Liver (tissue), 3 donors: ENCODE data around the gene RRAS2.

ENCODE experiments used
- EGR1 ChIP-seq, 2 donors: IDR thresholded peaks; 2 replicates each; pipeline ENCODE4 v1.6.1; 2016 to 2018; ENCODE audit warnings: antibody characterized with exemption in 2 of 2, low read depth in 2 of 2
- FOXA1 ChIP-seq: IDR thresholded peaks from 2 replicates; pipeline ENCODE4 v1.6.1; 2016; ENCODE audit warnings: antibody characterized with exemption
- GABPA ChIP-seq, 2 donors: IDR thresholded peaks in 1 of 2; conservative IDR thresholded peaks in 1 of 2; 2 replicates each; pipeline ENCODE4 v1.6.1; 2016; ENCODE audit warnings: antibody characterized with exemption in 2 of 2, mild to moderate bottlenecking in 1 of 2, moderate library complexity in 1 of 2
- MAX ChIP-seq: IDR thresholded peaks from 2 replicates; pipeline ENCODE4 v1.6.1; 2016; ENCODE audit warnings: antibody characterized with exemption
- RAD21 ChIP-seq, 2 donors: IDR thresholded peaks; 2 replicates each; pipeline ENCODE4 v1.6.1; 2016; ENCODE audit warnings: antibody characterized with exemption in 2 of 2, mild to moderate bottlenecking in 2 of 2
- REST ChIP-seq: IDR thresholded peaks from 2 replicates; pipeline ENCODE4 v1.6.1; 2016; ENCODE audit warnings: antibody characterized with exemption, mild to moderate bottlenecking
- SP1 ChIP-seq: IDR thresholded peaks from 2 replicates; pipeline ENCODE4 v1.6.1; 2018; ENCODE audit warnings: antibody characterized with exemption, mild to moderate bottlenecking
- TAF1 ChIP-seq: conservative IDR thresholded peaks from 2 replicates; pipeline ENCODE4 v1.6.1; 2016; ENCODE audit warnings: antibody characterized with exemption, mild to moderate bottlenecking
- YY1 ChIP-seq: IDR thresholded peaks from 2 replicates; pipeline ENCODE4 v1.6.1; 2016; ENCODE audit warnings: antibody characterized with exemption, mild to moderate bottlenecking
- TF ChIP-seq, protein P1 (sequence below): fragments of 150-350 bp; IDR thresholded peaks from 2 replicates; pipeline ENCODE4 v1.5.1; 2017; ENCODE audit warnings: improper control_type of control experiment, low read depth, low read length; ENCODE audit not compliant: missing input control
- TF ChIP-seq, protein P2 (sequence below): IDR thresholded peaks from 2 replicates; pipeline ENCODE4 v1.6.1; 2016; ENCODE audit warnings: antibody characterized with exemption
- TF ChIP-seq, protein P3 (sequence below): IDR thresholded peaks from 2 replicates; pipeline ENCODE4 v1.6.1; 2016; ENCODE audit warnings: antibody characterized with exemption
- donor health status: healthy.
- donor health status: healthy.

- TF ChIP-seq, protein P1, sequence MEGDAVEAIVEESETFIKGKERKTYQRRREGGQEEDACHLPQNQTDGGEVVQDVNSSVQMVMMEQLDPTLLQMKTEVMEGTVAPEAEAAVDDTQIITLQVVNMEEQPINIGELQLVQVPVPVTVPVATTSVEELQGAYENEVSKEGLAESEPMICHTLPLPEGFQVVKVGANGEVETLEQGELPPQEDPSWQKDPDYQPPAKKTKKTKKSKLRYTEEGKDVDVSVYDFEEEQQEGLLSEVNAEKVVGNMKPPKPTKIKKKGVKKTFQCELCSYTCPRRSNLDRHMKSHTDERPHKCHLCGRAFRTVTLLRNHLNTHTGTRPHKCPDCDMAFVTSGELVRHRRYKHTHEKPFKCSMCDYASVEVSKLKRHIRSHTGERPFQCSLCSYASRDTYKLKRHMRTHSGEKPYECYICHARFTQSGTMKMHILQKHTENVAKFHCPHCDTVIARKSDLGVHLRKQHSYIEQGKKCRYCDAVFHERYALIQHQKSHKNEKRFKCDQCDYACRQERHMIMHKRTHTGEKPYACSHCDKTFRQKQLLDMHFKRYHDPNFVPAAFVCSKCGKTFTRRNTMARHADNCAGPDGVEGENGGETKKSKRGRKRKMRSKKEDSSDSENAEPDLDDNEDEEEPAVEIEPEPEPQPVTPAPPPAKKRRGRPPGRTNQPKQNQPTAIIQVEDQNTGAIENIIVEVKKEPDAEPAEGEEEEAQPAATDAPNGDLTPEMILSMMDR, result no peak
- TF ChIP-seq TAF1 (no peak), YY1 (no peak), REST (no peak), GABPA (IDR thresholded peaks at IDR 0.05 in 1 of 2, conservative IDR thresholded peaks at IDR 0.05 in 1 of 2) (no peak), SP1 (no peak), EGR1 (IDR thresholded peaks at IDR 0.05; ENCODE audit: low read depth in 2 of 2) (no peak), FOXA1 (no peak), MAX (no peak), RAD21 (IDR thresholded peaks at IDR 0.05) (no peak)
- TF ChIP-seq, protein P2, sequence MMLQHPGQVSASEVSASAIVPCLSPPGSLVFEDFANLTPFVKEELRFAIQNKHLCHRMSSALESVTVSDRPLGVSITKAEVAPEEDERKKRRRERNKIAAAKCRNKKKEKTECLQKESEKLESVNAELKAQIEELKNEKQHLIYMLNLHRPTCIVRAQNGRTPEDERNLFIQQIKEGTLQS, result no peak
- TF ChIP-seq, protein P3, sequence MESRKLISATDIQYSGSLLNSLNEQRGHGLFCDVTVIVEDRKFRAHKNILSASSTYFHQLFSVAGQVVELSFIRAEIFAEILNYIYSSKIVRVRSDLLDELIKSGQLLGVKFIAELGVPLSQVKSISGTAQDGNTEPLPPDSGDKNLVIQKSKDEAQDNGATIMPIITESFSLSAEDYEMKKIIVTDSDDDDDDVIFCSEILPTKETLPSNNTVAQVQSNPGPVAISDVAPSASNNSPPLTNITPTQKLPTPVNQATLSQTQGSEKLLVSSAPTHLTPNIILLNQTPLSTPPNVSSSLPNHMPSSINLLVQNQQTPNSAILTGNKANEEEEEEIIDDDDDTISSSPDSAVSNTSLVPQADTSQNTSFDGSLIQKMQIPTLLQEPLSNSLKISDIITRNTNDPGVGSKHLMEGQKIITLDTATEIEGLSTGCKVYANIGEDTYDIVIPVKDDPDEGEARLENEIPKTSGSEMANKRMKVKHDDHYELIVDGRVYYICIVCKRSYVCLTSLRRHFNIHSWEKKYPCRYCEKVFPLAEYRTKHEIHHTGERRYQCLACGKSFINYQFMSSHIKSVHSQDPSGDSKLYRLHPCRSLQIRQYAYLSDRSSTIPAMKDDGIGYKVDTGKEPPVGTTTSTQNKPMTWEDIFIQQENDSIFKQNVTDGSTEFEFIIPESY, result no peak
Measured at GRCh38 chr11:14304601-14305000, 54.4 kb downstream of the RRAS2 start.
